PC-3 (cell line): ENCODE data around the gene BLOC1S1.

Experiments used
- CTCF ChIP-seq: fragments of 300-600 bp; sonication (generic); conservative IDR thresholded peaks from 2 replicates; pipeline ENCODE4 v1.5.1; 2017; ENCODE audit warnings: antibody characterized with exemption, low read depth, mild to moderate bottlenecking, low read length
- EZH2 ChIP-seq: fragments of 300-600 bp; sonication (generic); IDR thresholded peaks from one replicate; pipeline ENCODE4 v1.6.1; 2017; ENCODE audit warnings: antibody characterized with exemption, mild to moderate bottlenecking, low read length; ENCODE audit not compliant: unreplicated experiment
- EZH2phosphoT487 ChIP-seq: fragments of 300-600 bp; sonication (generic); IDR thresholded peaks from 2 replicates; pipeline ENCODE4 v1.6.1; 2018; ENCODE audit warnings: mild to moderate bottlenecking, antibody characterized with exemption, low read length, borderline replicate concordance

- TF ChIP-seq CTCF (no peak), EZH2 (no peak), EZH2phosphoT487 (no peak)
These were observed 13.0 kb upstream of the BLOC1S1 start for GRCh38 chr12:55702861-55703260.
